GM19372 (cell line): Measurements from ENCODE around the gene RAB33A.
"Not testable (repeated sequence)": the region's sequence is repeated elsewhere in the genome, so short reads cannot be mapped to it uniquely, and the experiment has no call there.

ENCODE experiments used
- ATAC-seq: cut with Tn5 transposase; IDR thresholded peaks from one replicate; pipeline ENCODE4 v1.9.1; 2021; ENCODE audit warnings: mild to moderate bottlenecking, low read depth, moderate library complexity; ENCODE audit not compliant: unreplicated experiment

Gene RAB33A

DNA sequence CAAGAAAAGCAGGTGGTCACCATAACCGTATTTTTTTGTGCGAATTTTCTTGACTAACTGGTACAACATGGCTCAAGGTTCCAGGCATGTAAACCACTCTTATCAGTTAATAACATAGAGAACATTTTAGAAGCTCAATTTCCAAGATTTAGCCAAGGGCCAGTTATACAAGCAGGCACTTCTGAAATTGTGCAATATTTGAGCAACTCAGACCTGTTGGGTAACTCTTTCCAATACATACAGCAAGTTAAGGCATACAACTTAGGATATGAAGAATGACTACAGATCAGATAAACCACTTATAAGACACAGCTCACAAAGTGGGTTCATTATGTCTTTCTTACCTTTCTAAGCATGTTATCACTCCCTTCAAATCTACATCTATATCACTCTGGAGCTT is 53.0 kb downstream of the RAB33A start:
- ATAC-seq: no peak

DNA sequence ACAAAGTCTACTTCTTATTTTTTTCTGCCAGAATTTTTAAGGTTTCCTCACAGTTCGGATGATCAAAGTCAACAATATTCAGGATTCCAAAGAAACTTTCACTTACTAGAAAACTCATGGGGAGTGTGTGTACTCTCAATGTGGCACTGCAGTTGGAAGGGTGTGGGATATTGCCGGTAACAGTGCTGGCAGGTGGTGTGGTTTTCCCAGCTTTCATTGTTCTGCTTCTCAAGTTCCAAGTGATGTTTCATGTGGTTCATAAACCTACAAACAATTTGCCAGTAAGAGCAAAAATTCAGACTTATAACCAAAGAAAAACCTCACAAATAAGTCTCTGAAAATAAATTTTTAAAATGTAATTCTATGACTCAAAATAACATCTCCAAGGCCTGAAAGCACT is 57.1 kb downstream of the RAB33A start:
- no peak for ATAC-seq

DNA sequence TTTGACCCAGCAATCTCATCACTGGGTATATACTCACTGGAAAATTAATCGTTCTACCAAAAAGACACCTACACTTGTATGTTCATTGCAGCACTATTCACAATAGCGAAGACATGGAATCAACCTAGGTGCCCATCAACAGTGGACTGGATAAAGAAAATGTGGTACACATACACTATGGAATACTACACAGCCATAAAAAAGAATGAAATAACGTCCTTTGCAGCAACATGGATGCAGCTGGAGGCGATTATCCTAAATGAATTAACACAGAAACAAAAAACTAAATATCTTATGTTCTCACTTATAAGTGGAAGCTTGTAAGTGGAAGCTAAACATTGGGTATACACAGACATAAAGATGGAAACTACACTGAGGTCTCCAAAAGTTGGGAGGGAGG is 59.4 kb downstream of the RAB33A start:
- ATAC-seq: not testable (repeated sequence)
